ENCODE results near the gene KCTD17.

DNA sequence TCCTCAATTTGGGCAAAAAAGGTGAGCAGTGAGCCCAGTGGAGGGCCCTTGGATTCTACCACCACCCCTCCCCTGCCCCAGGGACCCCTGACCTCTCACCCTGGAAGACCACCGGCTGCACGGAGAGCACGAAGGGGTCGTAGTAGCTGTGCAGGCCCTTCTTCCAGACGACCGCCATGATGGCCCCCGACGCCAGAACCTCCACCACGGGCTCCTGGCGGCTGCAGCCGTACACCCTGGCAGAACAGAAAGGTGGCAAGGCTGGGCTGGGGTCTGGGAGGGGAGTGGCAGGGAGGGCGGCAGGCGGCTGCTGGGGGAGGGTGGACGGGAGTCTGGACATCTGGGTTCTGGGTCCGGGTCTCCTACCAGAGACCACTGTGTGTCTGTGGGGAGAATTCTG lies 34.6 kb downstream of the KCTD17 start:
- TF ChIP-seq CTCF (conservative IDR thresholded peaks at IDR 0.05; ENCODE audit: low read length) (no peak), EZH2phosphoT487 (IDR thresholded peaks at IDR 0.05; ENCODE audit: borderline replicate concordance) (no peak)

Measured in Loucy (cell line).